HG02870 (cell line): ENCODE data around the gene OR2T2.
"Not testable (repeated sequence)": the region's sequence is repeated elsewhere in the genome, so short reads cannot be mapped to it uniquely, and the experiment has no call there.

Source experiments
- ATAC-seq: cut with Tn5 transposase; IDR thresholded peaks from one replicate; pipeline ENCODE4 v1.9.1; 2021; ENCODE audit warnings: mild to moderate bottlenecking, moderate library complexity; ENCODE audit not compliant: unreplicated experiment

OR2T2 gene

GRCh38 chr1:248449821-248450465 lies 4.5 kb downstream of the OR2T2 start:
- ATAC-seq = peak; percentile 0

- ATAC-seq = peak; percentile 69
Observed at GRCh38 chr1:248450466-248451145, 5.2 kb downstream of the OR2T2 start.

GRCh38 chr1:248453619-248454018 lies 8.2 kb downstream of the OR2T2 start:
- ATAC-seq = not testable (repeated sequence)

DNA sequence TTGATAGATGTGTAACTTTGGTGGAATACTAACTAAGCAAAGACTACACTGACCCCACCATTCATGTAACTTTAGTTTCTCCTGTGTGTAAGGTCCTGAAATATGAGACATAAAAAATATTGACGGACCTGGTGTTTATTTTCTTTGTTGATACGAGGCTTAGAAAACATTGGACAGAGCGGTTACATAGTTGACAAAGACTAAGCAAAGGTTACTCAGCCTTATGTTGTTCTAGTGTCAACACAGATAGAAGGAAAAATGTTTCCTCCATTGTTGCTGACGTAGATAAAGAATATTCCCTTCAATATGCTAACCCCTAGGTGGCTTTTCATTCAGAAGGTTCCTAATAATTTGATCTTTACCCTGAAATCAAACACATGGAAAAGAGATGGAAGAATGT lies 9.6 kb downstream of the OR2T2 start:
- not testable (repeated sequence) for ATAC-seq

DNA sequence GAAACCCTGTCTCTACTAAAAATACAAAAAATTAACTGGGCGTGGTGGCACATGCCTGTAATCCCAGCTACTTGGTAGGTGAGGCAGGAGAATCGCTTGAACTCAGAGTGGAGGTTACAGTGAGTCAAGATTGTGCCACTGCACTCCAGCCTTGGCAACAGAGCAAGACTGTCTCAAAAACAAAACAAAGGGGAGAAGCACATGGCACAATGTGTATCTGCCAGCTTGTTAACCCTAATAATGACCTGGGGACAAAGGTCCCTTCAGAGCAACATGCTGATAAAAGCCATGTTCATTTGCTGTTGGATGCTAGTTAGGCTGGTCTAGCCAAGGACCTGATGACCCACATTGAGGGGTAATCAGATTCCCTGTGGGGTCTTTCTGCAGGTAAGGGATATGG lies 11.2 kb downstream of the OR2T2 start:
- ATAC-seq = not testable (repeated sequence)

DNA sequence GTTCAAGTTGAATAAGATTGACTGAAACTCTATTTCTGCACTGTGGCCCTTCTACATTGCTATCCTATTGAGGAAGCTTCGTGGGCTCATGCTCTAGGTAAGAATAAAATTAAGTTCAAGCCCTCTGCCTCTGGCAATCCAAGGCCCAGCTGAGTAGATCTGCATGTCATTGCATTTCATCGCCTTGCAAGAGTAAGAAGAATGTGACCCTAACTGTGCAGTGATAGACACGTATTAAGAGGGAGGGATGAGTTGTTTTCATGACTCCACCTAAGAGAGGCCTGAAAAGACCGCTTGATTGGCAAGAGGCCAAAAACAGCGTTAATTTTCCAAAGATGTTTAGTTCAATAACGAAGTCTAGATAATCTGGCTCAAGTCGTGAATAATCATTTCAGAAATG lies 13.7 kb downstream of the OR2T2 start:
- ATAC-seq = not testable (repeated sequence)

DNA sequence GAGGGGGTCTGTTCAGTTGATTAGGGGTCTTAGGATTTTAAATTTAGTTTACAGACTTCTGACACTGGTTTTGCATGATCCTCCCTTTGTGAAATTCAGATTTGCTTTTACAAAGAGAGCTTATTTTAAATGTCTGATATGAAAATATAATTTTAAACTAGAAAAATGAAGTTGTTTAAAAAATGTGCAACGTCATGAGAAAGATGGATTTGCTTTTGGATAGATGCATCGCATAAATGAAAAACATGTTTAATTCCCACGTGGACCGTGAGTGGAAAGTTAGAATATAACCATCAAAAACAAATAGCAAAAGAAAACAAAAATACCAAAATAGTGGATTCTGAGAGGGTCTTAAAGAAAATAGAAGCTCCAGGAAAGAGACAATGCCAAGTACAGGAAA lies 25.7 kb downstream of the OR2T2 start:
- no peak for ATAC-seq

DNA sequence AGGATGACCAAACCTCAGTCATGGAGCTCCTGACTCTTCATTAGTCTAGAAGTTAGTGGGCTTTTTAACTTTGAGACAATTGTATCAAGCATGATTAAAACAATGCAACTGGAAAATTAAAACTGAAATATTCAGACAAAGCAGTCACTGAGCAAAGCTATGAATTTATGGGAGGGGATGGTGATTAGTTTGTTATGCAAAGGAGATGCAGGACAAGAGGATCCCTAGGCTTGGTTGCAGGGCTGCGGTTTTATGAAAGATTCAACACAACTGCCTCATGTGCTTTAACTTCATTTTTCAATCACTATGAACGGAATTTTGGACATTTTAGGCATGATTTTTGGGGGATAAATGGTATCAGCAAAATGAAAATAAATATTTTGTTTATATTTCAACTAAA lies 26.7 kb downstream of the OR2T2 start:
- ATAC-seq = not testable (repeated sequence)

GRCh38 chr1:248473051-248473450 lies 27.6 kb downstream of the OR2T2 start, which contains the start of gene OR2T3:
OR2T3 (plus strand) TSS chr1:248473351; CDS start chr1:248473351, 0 bp downstream.
- not testable (repeated sequence) for ATAC-seq

DNA sequence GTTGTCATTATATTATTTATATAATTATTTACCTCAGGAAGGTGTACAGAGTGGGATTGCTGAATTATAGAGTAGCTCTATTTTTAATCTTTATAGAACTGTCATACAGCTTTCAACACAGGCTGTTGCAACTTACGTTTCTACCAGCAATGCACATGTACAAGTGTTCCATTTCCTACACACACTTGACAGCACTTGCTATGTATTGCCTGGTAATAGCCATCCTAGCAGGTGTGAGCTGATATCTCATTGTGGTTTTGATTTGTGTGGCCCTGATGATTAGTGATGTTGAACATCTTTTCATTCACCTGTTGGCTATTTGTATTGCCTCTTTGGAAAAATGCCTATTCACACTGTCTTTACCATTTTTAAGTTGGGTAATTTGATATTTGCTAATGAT lies 30.2 kb downstream of the OR2T2 start:
- ATAC-seq = peak; percentile 64

GRCh38 chr1:248481686-248482579 lies 36.5 kb downstream of the OR2T2 start:
- ATAC-seq = peak; percentile 78

- not testable (repeated sequence) for ATAC-seq
Observed at GRCh38 chr1:248488289-248488688, 42.9 kb downstream of the OR2T2 start, which contains the start of gene OR2T5. OR2T5 (plus strand) TSS chr1:248488589; CDS start chr1:248488589, 0 bp downstream.

DNA sequence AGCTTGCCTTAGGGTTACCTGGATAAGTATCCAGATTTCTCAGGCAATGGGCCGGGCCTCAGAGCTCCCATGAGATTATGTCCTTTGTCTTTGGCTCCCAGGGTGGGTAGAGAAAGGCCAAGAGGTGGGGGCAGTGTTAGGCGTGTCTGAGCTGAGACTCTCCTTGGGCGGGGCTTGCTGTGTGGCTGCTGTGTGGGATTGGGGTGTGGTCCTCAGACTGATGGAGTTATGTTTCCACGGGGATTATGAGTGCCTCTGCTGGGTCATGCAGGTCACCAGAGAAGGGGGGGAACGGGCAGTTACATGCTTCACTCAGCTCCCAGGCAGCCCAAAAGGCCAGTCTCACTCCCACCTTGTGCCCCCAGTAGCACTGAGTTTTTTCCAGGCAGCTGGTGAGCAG lies 51.2 kb downstream of the OR2T2 start:
- ATAC-seq = not testable (repeated sequence)

DNA sequence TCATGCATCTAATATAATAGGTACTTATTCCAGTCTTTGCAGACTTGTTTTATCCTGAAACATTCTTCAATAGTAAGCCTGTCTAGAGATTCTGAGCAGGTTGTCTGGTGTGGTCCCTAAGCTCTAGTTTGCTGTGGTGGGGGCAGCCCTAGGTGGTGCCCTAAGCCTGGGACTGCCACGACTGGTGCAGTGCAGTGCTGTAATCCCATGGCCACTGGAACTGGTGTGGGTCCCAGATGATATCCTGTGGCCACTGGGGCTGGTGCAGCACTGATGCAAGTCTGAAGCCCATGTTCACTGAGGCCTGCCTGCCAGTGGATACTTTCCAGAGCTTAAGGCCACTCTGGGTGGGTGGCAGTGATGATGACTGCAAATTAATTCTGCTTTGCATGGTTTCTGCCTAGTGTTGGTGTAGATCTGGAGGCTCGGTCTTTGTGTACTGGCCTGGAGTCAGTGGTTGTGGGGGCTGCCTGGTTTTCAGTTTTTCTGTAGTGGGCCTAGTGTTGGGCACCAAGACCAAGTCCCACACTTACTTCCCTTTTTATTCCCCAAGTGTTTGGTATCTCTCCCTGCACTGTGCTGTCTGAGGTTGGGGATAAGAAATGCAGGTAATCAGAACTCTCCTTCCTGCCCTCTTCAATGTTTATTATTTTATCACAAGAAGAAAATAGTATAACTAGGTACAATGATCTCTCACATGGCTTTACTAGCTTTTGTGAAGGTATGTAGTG lies 55.0 kb downstream of the OR2T2 start:
- ATAC-seq = not testable (repeated sequence)
